HepG2 (cell line): ENCODE measurements around the gene MICAL3. TPM values are rescaled to one million over a fixed set of nuclear protein-coding genes. Genes with fewer than 3 reads are reported as not detected.

Experiments used
- ARNT ChIP-seq: fragments of 450-650 bp; IDR thresholded peaks from 2 replicates; pipeline ENCODE4 v1.6.1; 2017
- ATF7 ChIP-seq, 2 experiments: fragments of 450-650 bp in 1 of 2; sonication (generic) in 1 of 2; formaldehyde crosslinking in 1 of 2; IDR thresholded peaks; 2 replicates each; pipeline versions ENCODE4 v1.4.0 to v1.6.1; 2016 to 2020; ENCODE audit warnings: antibody characterized with exemption in 1 of 2, mild to moderate bottlenecking in 1 of 2, missing genetic modification reagents in 1 of 2
- CSRNP2 ChIP-seq: sonication (generic); formaldehyde crosslinking; conservative IDR thresholded peaks from 2 replicates; pipeline ENCODE4 v1.8.0; 2022; ENCODE audit warnings: low read depth, missing genetic modification reagents
- KMT2A ChIP-seq: sonication (generic); formaldehyde crosslinking; IDR thresholded peaks from 2 replicates; pipeline ENCODE4 v1.4.0; 2020; ENCODE audit warnings: missing genetic modification reagents
- MXD3 ChIP-seq: IDR thresholded peaks from 2 replicates; pipeline ENCODE4 v1.6.1; 2016; ENCODE audit warnings: mild to moderate bottlenecking, missing biosample characterization, missing genetic modification reagents
- PAXIP1 ChIP-seq: sonication (generic); formaldehyde crosslinking; conservative IDR thresholded peaks from 2 replicates; pipeline ENCODE4 v1.4.0; 2020; ENCODE audit warnings: mild to moderate bottlenecking, missing genetic modification reagents, moderate library complexity
- POGZ ChIP-seq: sonication (generic); formaldehyde crosslinking; IDR thresholded peaks from 2 replicates; pipeline ENCODE4 v1.4.0; 2020; ENCODE audit warnings: mild to moderate bottlenecking, missing genetic modification reagents
- RFXAP ChIP-seq: sonication (generic); formaldehyde crosslinking; IDR thresholded peaks from 2 replicates; pipeline ENCODE4 v1.4.0; 2020; ENCODE audit warnings: missing genetic modification reagents, borderline replicate concordance
- SAP130 ChIP-seq: IDR thresholded peaks from 2 replicates; pipeline ENCODE4 v1.6.1; 2016; ENCODE audit warnings: low read depth
- TARDBP ChIP-seq: sonication (generic); formaldehyde crosslinking; IDR thresholded peaks from 2 replicates; pipeline ENCODE4 v1.8.0; 2022; ENCODE audit warnings: mild to moderate bottlenecking, missing genetic modification reagents
- TFAP4 ChIP-seq: sonication (generic); IDR thresholded peaks from 2 replicates; pipeline ENCODE4 v1.6.1; 2016; ENCODE audit warnings: low read depth, borderline replicate concordance
- ZBTB40 ChIP-seq, 2 experiments: fragments of 450-650 bp in 1 of 2; sonication (generic) in 1 of 2; formaldehyde crosslinking in 1 of 2; IDR thresholded peaks; 2 replicates each; pipeline versions ENCODE4 v1.6.1 to v1.8.0; 2016 to 2022; ENCODE audit warnings: antibody characterized with exemption in 1 of 2, mild to moderate bottlenecking in 1 of 2, missing genetic modification reagents in 1 of 2
- ZNF564 ChIP-seq: sonication (generic); formaldehyde crosslinking; IDR thresholded peaks from 2 replicates; pipeline ENCODE4 v1.8.1; 2023; ENCODE audit warnings: mild to moderate bottlenecking, missing genetic modification reagents
- polyA plus RNA-seq, 8 experiments: library from polyadenylated mRNA; depleted of rRNA in 3 of 8; stranded (reverse) in 7 of 8; unstranded in 1 of 8; fragments of >200 nt; fragmentation: Illumina TruSeq in 4 of 8; extraction: Trizol in 4 of 8; gene quantifications; 2 replicates each; pipeline versions ENCODE4 v1.2.1 to v1.2.3, GENCODE V29; 2011 to 2016; ENCODE audit warnings: low read depth in 4 of 8, missing spikeins in 1 of 8, mixed read lengths in 1 of 8; ENCODE audit not compliant: insufficient read depth in 1 of 8
- total RNA-seq, 5 experiments: library from RNA; depleted of rRNA; stranded (reverse); fragments of >200 nt; fragmentation: Illumina TruSeq; extraction: Trizol; gene quantifications; 2 replicates each; pipeline ENCODE4 v1.2.3, GENCODE V29; 2016; ENCODE audit warnings: low read depth in 1 of 5

MICAL3 gene
- total and polyA plus RNA-seq, 2 of the 13 experiments (the other 11 are each of a cell fraction or from before 2014, with no cell fraction given): 5.3 to 12.5 TPM

- TF ChIP-seq ZNF564 (CRISPR knock-in tag) (no peak), ZBTB40 (IDR thresholded peaks at IDR 0.05) (no peak), ZBTB40 (CRISPR knock-in tag; IDR thresholded peaks at IDR 0.05) (no peak), TARDBP (CRISPR knock-in tag) (peak; percentile 92), RFXAP (CRISPR knock-in tag) (no peak), TFAP4 (peak; percentile 96), SAP130 (CRISPR knock-in tag) (peak; percentile 90), KMT2A (CRISPR knock-in tag) (peak; percentile 60), CSRNP2 (CRISPR knock-in tag) (no peak), POGZ (CRISPR knock-in tag) (peak; percentile 78), ATF7 (IDR thresholded peaks at IDR 0.05) (no peak), ATF7 (CRISPR knock-in tag; IDR thresholded peaks at IDR 0.05) (no peak), ARNT (no peak), PAXIP1 (CRISPR knock-in tag) (peak; percentile 84), MXD3 (CRISPR knock-in tag) (no peak)
Observed at GRCh38 chr22:18044548-18045271, 20.3 kb upstream of the MICAL3 start (continued).
